Prostate gland (tissue), 2 donors: ENCODE results near the gene MLLT10.

Source experiments
- POLR2AphosphoS5 ChIP-seq: sonication (generic); formaldehyde crosslinking; IDR thresholded peaks from one replicate; pipeline ENCODE4 v1.6.1; 2017; ENCODE audit warnings: antibody characterized with exemption
- TF ChIP-seq, protein P1 (sequence below), 4 experiments: fragments of 200-600 bp in 2 of 4; fragments of 450-650 bp in 2 of 4; sonication (generic) in 2 of 4; IDR thresholded peaks; 1 replicate in 3 of 4; 2 replicates in 1 of 4; pipeline ENCODE4 v1.5.1; 2016 to 2019; ENCODE audit warnings: antibody characterized with exemption in 4 of 4, mild to moderate bottlenecking in 2 of 4, moderate library complexity in 2 of 4

DNA sequence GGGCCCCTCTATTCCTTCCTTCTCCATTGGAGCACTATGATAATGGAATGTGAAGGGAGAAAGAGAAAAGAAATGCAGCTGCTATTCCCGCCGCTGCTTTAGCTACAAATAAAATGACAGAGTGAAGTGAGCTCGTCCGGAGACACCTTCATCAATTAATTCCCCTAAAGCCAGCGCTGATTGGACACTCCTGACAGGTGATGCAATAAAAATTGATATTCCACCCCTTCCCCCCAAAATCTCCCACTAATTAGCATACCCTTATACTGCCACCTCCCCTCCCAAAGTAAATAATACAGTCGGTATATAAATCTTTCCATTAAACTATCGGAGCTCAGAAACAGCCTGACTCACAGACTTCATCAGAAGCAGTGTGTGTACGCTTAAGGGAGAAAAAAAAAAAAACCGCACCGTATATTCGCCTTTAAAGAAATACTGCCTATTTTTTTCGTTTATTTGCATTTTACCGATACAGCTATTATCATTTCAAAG, 15.8 kb upstream of the MLLT10 start:
- TF ChIP-seq, protein P1, sequence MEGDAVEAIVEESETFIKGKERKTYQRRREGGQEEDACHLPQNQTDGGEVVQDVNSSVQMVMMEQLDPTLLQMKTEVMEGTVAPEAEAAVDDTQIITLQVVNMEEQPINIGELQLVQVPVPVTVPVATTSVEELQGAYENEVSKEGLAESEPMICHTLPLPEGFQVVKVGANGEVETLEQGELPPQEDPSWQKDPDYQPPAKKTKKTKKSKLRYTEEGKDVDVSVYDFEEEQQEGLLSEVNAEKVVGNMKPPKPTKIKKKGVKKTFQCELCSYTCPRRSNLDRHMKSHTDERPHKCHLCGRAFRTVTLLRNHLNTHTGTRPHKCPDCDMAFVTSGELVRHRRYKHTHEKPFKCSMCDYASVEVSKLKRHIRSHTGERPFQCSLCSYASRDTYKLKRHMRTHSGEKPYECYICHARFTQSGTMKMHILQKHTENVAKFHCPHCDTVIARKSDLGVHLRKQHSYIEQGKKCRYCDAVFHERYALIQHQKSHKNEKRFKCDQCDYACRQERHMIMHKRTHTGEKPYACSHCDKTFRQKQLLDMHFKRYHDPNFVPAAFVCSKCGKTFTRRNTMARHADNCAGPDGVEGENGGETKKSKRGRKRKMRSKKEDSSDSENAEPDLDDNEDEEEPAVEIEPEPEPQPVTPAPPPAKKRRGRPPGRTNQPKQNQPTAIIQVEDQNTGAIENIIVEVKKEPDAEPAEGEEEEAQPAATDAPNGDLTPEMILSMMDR (IDR thresholded peaks at IDR 0.05): no peak
- peak; percentile 60 for TF ChIP-seq POLR2AphosphoS5
